ENCODE measurements around the gene CHMP4B.

DNA sequence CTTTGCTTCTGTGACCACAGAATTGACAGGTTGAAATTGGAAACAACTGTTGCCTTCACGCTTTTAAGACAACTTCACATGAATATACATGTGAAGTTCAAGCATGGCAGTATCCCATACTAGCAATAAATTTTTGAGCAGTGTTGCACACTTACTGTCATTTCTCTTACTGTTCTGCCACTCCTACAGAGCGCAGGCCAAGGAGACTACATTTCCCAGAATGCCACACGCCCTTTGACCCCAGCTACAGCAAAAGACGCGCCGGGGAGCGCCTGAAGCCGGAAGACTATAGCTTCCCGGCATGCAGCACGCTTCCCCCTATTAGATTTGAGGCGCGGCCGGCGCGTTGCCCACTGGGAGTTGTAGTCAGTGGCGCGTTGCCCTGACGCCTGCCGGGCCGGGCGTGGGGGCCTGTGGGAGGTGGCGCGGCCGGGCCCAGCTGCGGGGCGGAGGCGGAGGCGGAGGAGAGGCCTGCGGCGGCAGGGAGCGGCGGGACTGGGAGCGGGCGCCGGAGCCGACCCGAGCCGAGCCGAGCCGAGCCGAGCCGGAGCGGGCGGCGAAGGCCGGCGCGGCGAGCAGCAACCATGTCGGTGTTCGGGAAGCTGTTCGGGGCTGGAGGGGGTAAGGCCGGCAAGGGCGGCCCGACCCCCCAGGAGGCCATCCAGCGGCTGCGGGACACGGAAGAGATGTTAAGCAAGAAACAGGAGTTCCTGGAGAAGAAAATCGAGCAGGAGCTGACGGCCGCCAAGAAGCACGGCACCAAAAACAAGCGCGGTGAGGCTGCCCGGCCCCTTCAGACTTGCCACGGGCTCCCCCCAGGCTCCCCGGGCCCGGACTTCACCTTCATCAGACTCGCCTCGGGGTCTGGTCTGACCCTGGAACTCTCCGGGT is at the start of gene CHMP4B:
- TF ChIP-seq POLR2A (IDR thresholded peaks at IDR 0.05; ENCODE audit: low read length) (peak; percentile 53), CHD4 (IDR thresholded peaks at IDR 0.05; ENCODE audit: borderline replicate concordance) (no peak), ESRRA (IDR thresholded peaks at IDR 0.05; ENCODE audit: borderline replicate concordance, low read length) (no peak), HDAC2 (IDR thresholded peaks at IDR 0.05) (no peak)
- TF ChIP-seq, protein P1, sequence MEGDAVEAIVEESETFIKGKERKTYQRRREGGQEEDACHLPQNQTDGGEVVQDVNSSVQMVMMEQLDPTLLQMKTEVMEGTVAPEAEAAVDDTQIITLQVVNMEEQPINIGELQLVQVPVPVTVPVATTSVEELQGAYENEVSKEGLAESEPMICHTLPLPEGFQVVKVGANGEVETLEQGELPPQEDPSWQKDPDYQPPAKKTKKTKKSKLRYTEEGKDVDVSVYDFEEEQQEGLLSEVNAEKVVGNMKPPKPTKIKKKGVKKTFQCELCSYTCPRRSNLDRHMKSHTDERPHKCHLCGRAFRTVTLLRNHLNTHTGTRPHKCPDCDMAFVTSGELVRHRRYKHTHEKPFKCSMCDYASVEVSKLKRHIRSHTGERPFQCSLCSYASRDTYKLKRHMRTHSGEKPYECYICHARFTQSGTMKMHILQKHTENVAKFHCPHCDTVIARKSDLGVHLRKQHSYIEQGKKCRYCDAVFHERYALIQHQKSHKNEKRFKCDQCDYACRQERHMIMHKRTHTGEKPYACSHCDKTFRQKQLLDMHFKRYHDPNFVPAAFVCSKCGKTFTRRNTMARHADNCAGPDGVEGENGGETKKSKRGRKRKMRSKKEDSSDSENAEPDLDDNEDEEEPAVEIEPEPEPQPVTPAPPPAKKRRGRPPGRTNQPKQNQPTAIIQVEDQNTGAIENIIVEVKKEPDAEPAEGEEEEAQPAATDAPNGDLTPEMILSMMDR (IDR thresholded peaks at IDR 0.05): no peak
- TF ChIP-seq, protein P2, sequence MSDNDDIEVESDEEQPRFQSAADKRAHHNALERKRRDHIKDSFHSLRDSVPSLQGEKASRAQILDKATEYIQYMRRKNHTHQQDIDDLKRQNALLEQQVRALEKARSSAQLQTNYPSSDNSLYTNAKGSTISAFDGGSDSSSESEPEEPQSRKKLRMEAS (IDR thresholded peaks at IDR 0.05): peak; percentile 74
- TF ChIP-seq, protein P3, sequence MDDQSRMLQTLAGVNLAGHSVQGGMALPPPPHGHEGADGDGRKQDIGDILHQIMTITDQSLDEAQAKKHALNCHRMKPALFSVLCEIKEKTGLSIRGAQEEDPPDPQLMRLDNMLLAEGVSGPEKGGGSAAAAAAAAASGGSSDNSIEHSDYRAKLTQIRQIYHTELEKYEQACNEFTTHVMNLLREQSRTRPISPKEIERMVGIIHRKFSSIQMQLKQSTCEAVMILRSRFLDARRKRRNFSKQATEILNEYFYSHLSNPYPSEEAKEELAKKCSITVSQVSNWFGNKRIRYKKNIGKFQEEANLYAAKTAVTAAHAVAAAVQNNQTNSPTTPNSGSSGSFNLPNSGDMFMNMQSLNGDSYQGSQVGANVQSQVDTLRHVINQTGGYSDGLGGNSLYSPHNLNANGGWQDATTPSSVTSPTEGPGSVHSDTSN (IDR thresholded peaks at IDR 0.05): 0 out of 2 replicates have a peak, but pooled peaks have one; percentile 51
